MCF 10A (cell line): ENCODE data around the gene OR5P2. TPM values are rescaled to one million over a fixed set of nuclear protein-coding genes. Genes with fewer than 3 reads are reported as not detected.

ENCODE experiments used
- BruUV-seq: library from RNA; stranded (reverse); fragments of 400-500 nt; replicated peaks from 2 replicates; lab custom pipeline; 2021; lab: Mats Ljungman, UMichigan
- CTCF ChIA-PET: fragments of 300-600 bp; sonication (Branson Sonifier 250); formaldehyde crosslinking; extraction: SDS; loops from one replicate; lab custom pipeline; 2021; ENCODE audit warnings: antibody characterized with exemption, inconsistent platforms; lab: Yijun Ruan, JAX
- POLR2A ChIA-PET: fragments of 300-600, 350-650 bp; sonication (Branson Sonifier 250); formaldehyde crosslinking; extraction: SDS; loops from one replicate; lab custom pipeline; 2020; ENCODE audit warnings: antibody characterized with exemption, inconsistent platforms; lab: Yijun Ruan, JAX
- DNase-seq: peaks from one replicate; pipeline ENCODE4 v3.0.0-alpha.2; 2018; ENCODE audit not compliant: unreplicated experiment
- H3K27ac Mint-ChIP-seq: one replicate; pipeline ENCODE4 v1.8.0; 2022; ENCODE audit warnings: mild to moderate bottlenecking, low read depth, mixed read lengths; ENCODE audit not compliant: unreplicated experiment
- H3K27me3 Mint-ChIP-seq: one replicate; pipeline ENCODE4 v1.8.0; 2022; ENCODE audit warnings: mixed read lengths; ENCODE audit not compliant: insufficient read depth, unreplicated experiment
- H3K36me3 Mint-ChIP-seq: one replicate; pipeline ENCODE4 v1.8.0; 2022; ENCODE audit warnings: mild to moderate bottlenecking, moderate library complexity, mixed read lengths; ENCODE audit not compliant: insufficient read depth, unreplicated experiment
- H3K4me1 Mint-ChIP-seq: one replicate; pipeline ENCODE4 v1.8.0; 2022; ENCODE audit warnings: mixed read lengths; ENCODE audit not compliant: insufficient read depth, unreplicated experiment
- H3K4me3 Mint-ChIP-seq: one replicate; pipeline ENCODE4 v1.8.0; 2022; ENCODE audit warnings: mild to moderate bottlenecking, moderate library complexity, mixed read lengths; ENCODE audit not compliant: unreplicated experiment
- H3K9me3 Mint-ChIP-seq: one replicate; pipeline ENCODE4 v1.8.0; 2022; ENCODE audit warnings: mixed read lengths; ENCODE audit not compliant: unreplicated experiment
- intact Hi-C: fragments of 100-400 bp; cut with micrococcal nuclease; formaldehyde crosslinking; loops from 2 replicates; pipeline ENCODE4 v1.14.1; 2022
- total RNA-seq: library from RNA; stranded (reverse); gene quantifications from 2 replicates; pipeline ENCODE4 v1.2.3, GENCODE V29; 2022
- TF ChIP-seq, protein P1 (sequence below): fragments of 200-600 bp; IDR thresholded peaks from one replicate; pipeline ENCODE4 v1.8.0; 2022; ENCODE audit warnings: antibody characterized with exemption, mild to moderate bottlenecking; ENCODE audit not compliant: unreplicated experiment

Gene OR5P2
- total RNA-seq, 1 experiment from 2014 or later = not detected

DNA sequence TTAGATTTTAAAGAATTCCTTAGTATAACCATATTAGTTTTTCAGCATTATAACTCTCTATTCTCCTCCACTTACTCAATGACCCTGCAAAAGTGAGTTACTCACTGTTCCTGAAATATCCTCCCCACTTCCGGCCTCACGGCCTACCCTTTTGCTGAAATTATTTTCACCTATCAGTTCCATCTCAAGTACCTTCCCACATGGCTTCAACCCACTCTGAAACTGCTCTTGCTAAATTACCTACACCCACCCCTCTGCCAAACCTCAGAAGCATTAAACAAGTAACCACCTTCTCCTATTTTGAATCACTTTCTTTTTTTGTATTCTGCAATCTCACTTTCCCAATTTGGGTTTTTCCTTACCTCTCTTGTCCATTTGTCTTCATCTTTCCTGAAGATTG, 37.7 kb downstream of the OR5P2 start:
- Mint-ChIP-seq H3K36me3 (no peaks in the 10 kb centered on the region), H3K4me3 (no peak overlapping the region), H3K9me3 (no peaks in the 10 kb centered on the region), H3K27ac (no peak overlapping the region), H3K4me1 (peaks cover 6% of the 10 kb centered on the region), H3K27me3 (no peaks in the 10 kb centered on the region)
- POLR2A ChIA-PET = no interaction called here
- TF ChIP-seq, protein P1, sequence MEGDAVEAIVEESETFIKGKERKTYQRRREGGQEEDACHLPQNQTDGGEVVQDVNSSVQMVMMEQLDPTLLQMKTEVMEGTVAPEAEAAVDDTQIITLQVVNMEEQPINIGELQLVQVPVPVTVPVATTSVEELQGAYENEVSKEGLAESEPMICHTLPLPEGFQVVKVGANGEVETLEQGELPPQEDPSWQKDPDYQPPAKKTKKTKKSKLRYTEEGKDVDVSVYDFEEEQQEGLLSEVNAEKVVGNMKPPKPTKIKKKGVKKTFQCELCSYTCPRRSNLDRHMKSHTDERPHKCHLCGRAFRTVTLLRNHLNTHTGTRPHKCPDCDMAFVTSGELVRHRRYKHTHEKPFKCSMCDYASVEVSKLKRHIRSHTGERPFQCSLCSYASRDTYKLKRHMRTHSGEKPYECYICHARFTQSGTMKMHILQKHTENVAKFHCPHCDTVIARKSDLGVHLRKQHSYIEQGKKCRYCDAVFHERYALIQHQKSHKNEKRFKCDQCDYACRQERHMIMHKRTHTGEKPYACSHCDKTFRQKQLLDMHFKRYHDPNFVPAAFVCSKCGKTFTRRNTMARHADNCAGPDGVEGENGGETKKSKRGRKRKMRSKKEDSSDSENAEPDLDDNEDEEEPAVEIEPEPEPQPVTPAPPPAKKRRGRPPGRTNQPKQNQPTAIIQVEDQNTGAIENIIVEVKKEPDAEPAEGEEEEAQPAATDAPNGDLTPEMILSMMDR = no peak
- DNase-seq = no peak
- intact Hi-C loops = no loop called here
- BruUV-seq = no TSS peak
- CTCF ChIA-PET = no interaction called here

DNA sequence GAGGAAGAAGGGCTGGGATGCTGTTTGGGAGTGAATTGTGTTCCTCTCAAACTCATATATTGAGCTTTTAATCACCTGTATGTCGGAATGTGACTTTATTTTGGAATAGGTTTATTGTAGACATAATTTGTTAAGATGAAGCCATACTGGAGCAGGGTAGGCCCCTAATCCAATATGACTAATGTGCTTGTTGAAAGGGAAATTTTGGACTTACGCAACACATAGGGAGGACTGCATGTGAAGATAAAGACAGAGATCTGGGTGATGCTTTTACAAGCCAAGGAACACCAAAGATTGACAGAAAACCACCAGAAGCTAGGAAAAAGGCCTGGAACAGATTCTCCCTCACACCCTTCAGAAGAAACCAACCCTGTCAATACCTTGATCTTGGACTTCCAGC, 47.3 kb downstream of the OR5P2 start:
- Mint-ChIP-seq H3K36me3 (no peaks in the 10 kb centered on the region), H3K4me1 (peaks cover 8% of the 10 kb centered on the region), H3K9me3 (no peaks in the 10 kb centered on the region), H3K27ac (no peak overlapping the region), H3K27me3 (no peaks in the 10 kb centered on the region), H3K4me3 (no peak overlapping the region)
- intact Hi-C loops = no loop called here
- CTCF ChIA-PET = interaction anchor here (0.7 to 0.9 kb wide), 2 partner anchors 237 to 739 kb away, joined by 3 to 4 read pairs; no protein-coding TSS in a partner anchor
- POLR2A ChIA-PET = no interaction called here
- DNase-seq = peak; percentile 49
- TF ChIP-seq, protein P1 = no peak
- BruUV-seq = no TSS peak

Other genes starting within 250 kb of the OR5P2 start
- 1.2 and 1.6 TPM in 2 replicates for gene CYB5R2, start 123.4 kb downstream of the OR5P2 start, total RNA-seq
- gene OVCH2, start 90.5 kb downstream of the OR5P2 start, total RNA-seq = 0.79 and 0.91 TPM in 2 replicates
- gene OR5P3, start 33.9 kb upstream of the OR5P2 start, total RNA-seq = not detected in 2 replicates
- gene OR10A6, start 134.3 kb upstream of the OR5P2 start, total RNA-seq = not detected in 2 replicates
- not detected in 2 replicates for gene OR10A3, start 144.8 kb upstream of the OR5P2 start, total RNA-seq
- gene NLRP10, start 168.5 kb upstream of the OR5P2 start, total RNA-seq = 0.42 and 1.3 TPM in 2 replicates
- 255 and 309 TPM in 2 replicates for gene EIF3F, start 190.4 kb upstream of the OR5P2 start, total RNA-seq